Naive thymus-derived CD8-positive, alpha-beta T cell (primary cell): Measurements from ENCODE around the gene TRAPPC5. TPM values are rescaled to one million over a fixed set of nuclear protein-coding genes. Genes with fewer than 3 reads are reported as not detected.

Experiments
- ATAC-seq, 2 donors: fragments of 150-1000 bp; cut with Tn5 transposase in 1 of 2; sonication (Bioruptor Pico), chemical (Tn5 transposase) in 1 of 2; 1 replicate in 1 of 2; 2 replicates in 1 of 2; pipeline ENCODE4 v1.10.0; 2021; ENCODE audit warnings: mild to moderate bottlenecking in 2 of 2, moderate library complexity in 2 of 2
- POLR2A ChIA-PET: fragments of 350-600 bp; sonication (Branson Sonifier 250); formaldehyde crosslinking; loops from one replicate; lab custom pipeline; 2021; ENCODE audit warnings: antibody characterized with exemption; lab: Charles Lee
- DNase-seq, 10 donors: peaks; one replicate each; pipeline versions ENCODE4 v3.0.0 to v3.0.0-alpha.2; 2020 to 2022
- H3K27ac Mint-ChIP-seq, 10 donors: one replicate each; pipeline ENCODE4 v1.8.0; 2020 to 2022; ENCODE audit warnings: mild to moderate bottlenecking in 10 of 10, mixed read lengths in 10 of 10, moderate library complexity in 4 of 10, inconsistent platforms in 1 of 10
- H3K27me3 Mint-ChIP-seq, 5 donors: one replicate each; pipeline ENCODE4 v1.8.0; 2021 to 2022; ENCODE audit warnings: mixed read lengths in 5 of 5
- H3K36me3 Mint-ChIP-seq, 3 donors: one replicate each; pipeline ENCODE4 v1.8.0; 2020 to 2022; ENCODE audit warnings: mixed read lengths in 3 of 3, mild to moderate bottlenecking in 2 of 3, inconsistent platforms in 1 of 3
- H3K4me1 Mint-ChIP-seq, 4 donors: one replicate each; pipeline ENCODE4 v1.8.0; 2021 to 2022; ENCODE audit warnings: mixed read lengths in 4 of 4
- H3K4me3 Mint-ChIP-seq, 10 donors: one replicate each; pipeline ENCODE4 v1.8.0; 2020 to 2022; ENCODE audit warnings: mild to moderate bottlenecking in 10 of 10, mixed read lengths in 10 of 10, moderate library complexity in 6 of 10, inconsistent platforms in 1 of 10
- H3K9me3 Mint-ChIP-seq, 9 donors: one replicate each; pipeline ENCODE4 v1.8.0; 2020 to 2022; ENCODE audit warnings: mixed read lengths in 9 of 9, mild to moderate bottlenecking in 3 of 9, inconsistent platforms in 1 of 9, moderate library complexity in 1 of 9
- polyA plus RNA-seq, 3 donors: library from polyadenylated mRNA; unstranded; fragments of 300-500 nt; fragmentation: Illumina TruSeq; gene quantifications; one replicate each; pipeline ENCODE4 v1.2.3, GENCODE V29; 2021
- total RNA-seq, 8 experiments: library from RNA in 2 of 8; stranded (reverse) in 2 of 8; gene quantifications; one replicate each; pipeline ENCODE4 v1.2.3 and lab custom pipeline; 2021 to 2026

TRAPPC5 gene
- total and polyA plus RNA-seq, 5 experiments from 2014 or later: 66.5 to 208 (median 154) TPM

GRCh38 chr19:7729831-7730285 is 49.2 kb downstream of the TRAPPC5 start:
- DNase-seq: peak in 4 of 10 donors; percentile 16 to 28 (median 21)
- Mint-ChIP-seq H3K27me3 (peaks cover 22 to 51% (median 36%) of the 10 kb centered on the region in 5 donors), H3K9me3 (no peaks in the 10 kb centered on the region), H3K4me3 (peak overlapping the region; percentile 28 to 82 (median 70)), H3K4me1 (peaks cover 6 to 28% (median 22%) of the 10 kb centered on the region in 4 donors), H3K36me3 (peaks cover 0 to 3% (median 0%) of the 10 kb centered on the region in 3 donors), H3K27ac (peak overlapping the region in 1 of 10 donors; percentile 22)
- POLR2A ChIA-PET: interaction anchor here (0.7 kb wide), 1 partner anchor 25 kb away, joined by 3 read pairs; no protein-coding TSS in a partner anchor
- ATAC-seq: peak; percentile 62 to 67

- DNase-seq (no peak), ATAC-seq (peak; percentile 20 to 49)
- H3K27me3 Mint-ChIP-seq: peaks cover 22 to 51% (median 36%) of the 10 kb centered on the region in 5 donors
- H3K27ac Mint-ChIP-seq: no peak overlapping the region
- H3K4me3 Mint-ChIP-seq: peak overlapping the region in 6 of 10 donors; percentile 10 to 82 (median 64)
- peaks cover 0 to 3% (median 0%) of the 10 kb centered on the region in 3 donors for H3K36me3 Mint-ChIP-seq
- POLR2A ChIA-PET: interaction anchor here (0.6 to 0.7 kb wide), 2 partner anchors 15 to 25 kb away, joined by 3 to 4 read pairs; no protein-coding TSS in a partner anchor
- H3K4me1 Mint-ChIP-seq: peaks cover 6 to 28% (median 22%) of the 10 kb centered on the region in 4 donors
- no peaks in the 10 kb centered on the region for H3K9me3 Mint-ChIP-seq
Observed at GRCh38 chr19:7730286-7731217, 49.9 kb downstream of the TRAPPC5 start.

GRCh38 chr19:7731218-7731595 is 50.6 kb downstream of the TRAPPC5 start:
- H3K9me3 Mint-ChIP-seq: no peaks in the 10 kb centered on the region
- peaks cover 6 to 28% (median 22%) of the 10 kb centered on the region in 4 donors for H3K4me1 Mint-ChIP-seq
- DNase-seq (no peak), ATAC-seq (no peak)
- peak overlapping the region in 1 of 10 donors; percentile 46 for H3K4me3 Mint-ChIP-seq
- POLR2A ChIA-PET: interaction anchor here (0.6 to 1.2 kb wide), 2 partner anchors 9 to 14 kb away, joined by 3 to 4 read pairs; no protein-coding TSS in a partner anchor
- H3K36me3 Mint-ChIP-seq: peaks cover 0 to 3% (median 0%) of the 10 kb centered on the region in 3 donors
- H3K27me3 Mint-ChIP-seq: peaks cover 22 to 50% (median 36%) of the 10 kb centered on the region in 5 donors
- no peak overlapping the region for H3K27ac Mint-ChIP-seq

- Mint-ChIP-seq H3K4me3 (peak overlapping the region in 2 of 10 donors; percentile 12 to 46), H3K36me3 (peaks cover 0 to 3% (median 0%) of the 10 kb centered on the region in 3 donors), H3K27ac (peak overlapping the region in 1 of 10 donors; percentile 21), H3K27me3 (peaks cover 22 to 46% (median 36%) of the 10 kb centered on the region in 5 donors), H3K4me1 (peaks cover 6 to 28% (median 24%) of the 10 kb centered on the region in 4 donors), H3K9me3 (no peaks in the 10 kb centered on the region)
- DNase-seq: no peak
- POLR2A ChIA-PET: interaction anchor here (1.2 kb wide), 1 partner anchor 10 kb away, joined by 3 read pairs; no protein-coding TSS in a partner anchor
- ATAC-seq: no peak
Observed at GRCh38 chr19:7731615-7732014, 51.0 kb downstream of the TRAPPC5 start.

GRCh38 chr19:7732045-7732444 is 51.4 kb downstream of the TRAPPC5 start, which contains the start of gene CLEC4G:
Gene CLEC4G (minus strand): TSS chr19:7732110. CDS start chr19:7732102, 8 bp downstream.
- POLR2A ChIA-PET: interaction anchor here (1.2 kb wide), 1 partner anchor 10 kb away, joined by 3 read pairs; no protein-coding TSS in a partner anchor

GRCh38 chr19:7733376-7733775 is 52.7 kb downstream of the TRAPPC5 start:
- H3K27me3 Mint-ChIP-seq: peaks cover 13 to 31% (median 25%) of the 10 kb centered on the region in 5 donors
- DNase-seq (no peak), ATAC-seq (no peak)
- H3K27ac Mint-ChIP-seq: no peak overlapping the region
- H3K4me3 Mint-ChIP-seq: no peak overlapping the region
- H3K4me1 Mint-ChIP-seq: peaks cover 4 to 30% (median 21%) of the 10 kb centered on the region in 4 donors
- no peaks in the 10 kb centered on the region for H3K9me3 Mint-ChIP-seq
- peaks cover 0 to under 1% (median 0%) of the 10 kb centered on the region in 3 donors for H3K36me3 Mint-ChIP-seq
- POLR2A ChIA-PET: no interaction called here

More at GRCh38 chr19:7732045-7732444, 51.4 kb downstream of the TRAPPC5 start, which contains the start of gene CLEC4G:
- ATAC-seq (no peak), DNase-seq (no peak)
- H3K4me3 Mint-ChIP-seq: peak within 1 kb of the TSS in 6 of 10 donors; percentile 7 to 57 (median 34)
- peaks cover 6 to 28% (median 25%) of the 10 kb centered on the region in 4 donors for H3K4me1 Mint-ChIP-seq
- peaks cover 22 to 42% (median 36%) of the 10 kb centered on the region in 5 donors for H3K27me3 Mint-ChIP-seq
- peaks cover 0 to 3% (median 0%) of the 10 kb centered on the region in 3 donors for H3K36me3 Mint-ChIP-seq
- H3K9me3 Mint-ChIP-seq: no peaks in the 10 kb centered on the region
- peak within 1 kb of the TSS in 2 of 10 donors; percentile 21 to 24 for H3K27ac Mint-ChIP-seq

GRCh38 chr19:7734220-7735203 is 53.9 kb downstream of the TRAPPC5 start:
- ATAC-seq (no peak), DNase-seq (no peak)
- no peak overlapping the region for H3K27ac Mint-ChIP-seq
- no peak overlapping the region for H3K4me3 Mint-ChIP-seq
- H3K36me3 Mint-ChIP-seq: no peaks in the 10 kb centered on the region
- H3K9me3 Mint-ChIP-seq: no peaks in the 10 kb centered on the region
- H3K27me3 Mint-ChIP-seq: peaks cover 6 to 20% (median 13%) of the 10 kb centered on the region in 5 donors
- POLR2A ChIA-PET: interaction anchor here (0.7 kb wide), 1 partner anchor 64 kb away, joined by 3 read pairs; no protein-coding TSS in a partner anchor
- H3K4me1 Mint-ChIP-seq: peaks cover 2 to 20% (median 14%) of the 10 kb centered on the region in 4 donors

GRCh38 chr19:7736148-7736547 is 55.5 kb downstream of the TRAPPC5 start:
- Mint-ChIP-seq H3K4me3 (no peak overlapping the region), H3K4me1 (peaks cover 0 to 13% (median 6%) of the 10 kb centered on the region in 4 donors), H3K9me3 (no peaks in the 10 kb centered on the region), H3K36me3 (no peaks in the 10 kb centered on the region), H3K27ac (peak overlapping the region in 1 of 10 donors; percentile 33), H3K27me3 (peaks cover 4 to 9% (median 8%) of the 10 kb centered on the region in 5 donors)
- POLR2A ChIA-PET: no interaction called here
- DNase-seq: no peak
- no peak for ATAC-seq

- peaks cover 0 to 11% (median 6%) of the 10 kb centered on the region in 4 donors for H3K4me1 Mint-ChIP-seq
- H3K27me3 Mint-ChIP-seq: peaks cover under 1 to 7% (median 2%) of the 10 kb centered on the region in 5 donors
- POLR2A ChIA-PET: interaction anchor here (0.7 kb wide), 1 partner anchor 17 kb away, joined by 5 read pairs; no protein-coding TSS in a partner anchor
- no peak overlapping the region for H3K27ac Mint-ChIP-seq
- DNase-seq (no peak), ATAC-seq (no peak)
- H3K9me3 Mint-ChIP-seq: no peaks in the 10 kb centered on the region
- no peak overlapping the region for H3K4me3 Mint-ChIP-seq
- no peaks in the 10 kb centered on the region for H3K36me3 Mint-ChIP-seq
Observed at GRCh38 chr19:7737215-7737614, 56.6 kb downstream of the TRAPPC5 start.
